GM23338 (cell line): ENCODE data around the gene SLC6A11.

Experiments
- CREB1 ChIP-seq: fragments of 250-450 bp; sonication (Bioruptor Pico); IDR thresholded peaks from 2 replicates; pipeline ENCODE4 v1.5.0; 2020; ENCODE audit warnings: low read depth, mild to moderate bottlenecking, moderate library complexity
- CTCF ChIP-seq, 2 experiments: fragments of 200-600 bp in 1 of 2; sonication (generic) in 1 of 2; conservative IDR thresholded peaks; 2 replicates each; pipeline versions ENCODE4 v1.5.1 to v1.6.1; 2016 to 2017; ENCODE audit warnings: antibody characterized with exemption in 2 of 2, low read depth in 2 of 2, mild to moderate bottlenecking in 2 of 2, moderate library complexity in 1 of 2
- EZH2 ChIP-seq: fragments of 200-600 bp; sonication (generic); IDR thresholded peaks from one replicate; pipeline ENCODE4 v1.8.0; 2017; ENCODE audit warnings: antibody characterized with exemption, mild to moderate bottlenecking, low read depth; ENCODE audit not compliant: unreplicated experiment
- EZH2phosphoT487 ChIP-seq: fragments of 200-600 bp; sonication (generic); IDR thresholded peaks from one replicate; pipeline ENCODE4 v1.8.1; 2018; ENCODE audit warnings: antibody characterized with exemption; ENCODE audit not compliant: unreplicated experiment
- JUNB ChIP-seq: IDR thresholded peaks from one replicate; pipeline ENCODE4 v1.6.1; 2016; ENCODE audit warnings: antibody characterized with exemption; ENCODE audit not compliant: unreplicated experiment
- POLR2AphosphoS5 ChIP-seq: IDR thresholded peaks from 2 replicates; pipeline ENCODE4 v1.6.1; 2016; ENCODE audit warnings: antibody characterized with exemption, low read depth
- REST ChIP-seq: IDR thresholded peaks from one replicate; pipeline ENCODE4 v1.6.1; 2018; ENCODE audit warnings: antibody characterized with exemption; ENCODE audit not compliant: unreplicated experiment

GRCh38 chr3:10915376-10915775 lies 99.3 kb downstream of the SLC6A11 start:
- TF ChIP-seq JUNB, result no peak
- TF ChIP-seq CTCF (conservative IDR thresholded peaks at IDR 0.05; ENCODE audit: low read depth in 2 of 2), result no peak
- no peak for TF ChIP-seq CREB1 (CRISPR knock-in tag)
- no peak for TF ChIP-seq EZH2phosphoT487
- no peak for TF ChIP-seq POLR2AphosphoS5
- no peak for TF ChIP-seq REST
- no peak for TF ChIP-seq EZH2
